Measurements from ENCODE around the gene MYBBP1A. TPM values are rescaled to one million over a fixed set of nuclear protein-coding genes. Genes with fewer than 3 reads are reported as not detected.

Gene MYBBP1A
- total RNA-seq, 1 experiment from 2014 or later = 177 TPM

- DNase-seq (ENCODE audit: low spot score) = no peak
- BruUV-seq (replicated peaks) = no TSS peak
- no peaks in the 10 kb centered on the region for H3K9me3 ChIP-seq (ENCODE audit: low read depth, low read length, poor library complexity, severe bottlenecking)
- no peak for TF ChIP-seq EZH2 (IDR thresholded peaks at IDR 0.05; ENCODE audit: borderline replicate concordance, low read depth, low read length, poor library complexity, severe bottlenecking)
- TF ChIP-seq CTCF (conservative IDR thresholded peaks at IDR 0.05; ENCODE audit: low read depth, low read length) = no peak
- H3K4me3 ChIP-seq (ENCODE audit: low read depth, low read length, poor library complexity, severe bottlenecking) = no peak overlapping the region
- peaks cover 9% of the 10 kb centered on the region for H3K4me1 ChIP-seq (ENCODE audit: insufficient read depth, low read length, poor library complexity, severe bottlenecking)
- H3K27me3 ChIP-seq (replicated peaks; ENCODE audit: insufficient read depth, low read depth, low read length, poor library complexity) = no peaks in the 10 kb centered on the region
- intact Hi-C loops (cut with micrococcal nuclease; ENCODE audit: unreplicated experiment) = no loop called here
- ChIA-PET CTCF (no interaction called here), POLR2A (ENCODE audit: low non-redundant PET) (no interaction called here)
- H3K36me3 ChIP-seq (ENCODE audit: insufficient read depth, low read length, poor library complexity, severe bottlenecking) = peaks cover 3% of the 10 kb centered on the region
- H3K27ac ChIP-seq (ENCODE audit: low read depth, low read length, poor library complexity, severe bottlenecking) = no peak overlapping the region
Observed at GRCh38 chr17:4532860-4533522, 22.2 kb downstream of the MYBBP1A start.

- H3K36me3 ChIP-seq (ENCODE audit: insufficient read depth, low read length, poor library complexity, severe bottlenecking) = no peaks in the 10 kb centered on the region
- H3K9me3 ChIP-seq (ENCODE audit: low read depth, low read length, poor library complexity, severe bottlenecking) = no peaks in the 10 kb centered on the region
- CTCF ChIA-PET = no interaction called here
- POLR2A ChIA-PET (ENCODE audit: low non-redundant PET) = no interaction called here
- H3K27me3 ChIP-seq (replicated peaks; ENCODE audit: insufficient read depth, low read depth, low read length, poor library complexity) = no peaks in the 10 kb centered on the region
- peaks cover 9% of the 10 kb centered on the region for H3K4me1 ChIP-seq (ENCODE audit: insufficient read depth, low read length, poor library complexity, severe bottlenecking)
- intact Hi-C loops (cut with micrococcal nuclease; ENCODE audit: unreplicated experiment) = no loop called here
- BruUV-seq (replicated peaks) = no TSS peak
- no peak for TF ChIP-seq EZH2 (IDR thresholded peaks at IDR 0.05; ENCODE audit: borderline replicate concordance, low read depth, low read length, poor library complexity, severe bottlenecking)
- TF ChIP-seq CTCF (conservative IDR thresholded peaks at IDR 0.05; ENCODE audit: low read depth, low read length) = no peak
- no peak overlapping the region for H3K4me3 ChIP-seq (ENCODE audit: low read depth, low read length, poor library complexity, severe bottlenecking)
- no peak for DNase-seq (ENCODE audit: low spot score)
- H3K27ac ChIP-seq (ENCODE audit: low read depth, low read length, poor library complexity, severe bottlenecking) = no peak overlapping the region
Observed at GRCh38 chr17:4531988-4532736, 23.0 kb downstream of the MYBBP1A start.

GRCh38 chr17:4530799-4531730 lies 24.1 kb downstream of the MYBBP1A start:
- H3K4me3 ChIP-seq (ENCODE audit: low read depth, low read length, poor library complexity, severe bottlenecking) = no peak overlapping the region
- intact Hi-C loops (cut with micrococcal nuclease; ENCODE audit: unreplicated experiment) = no loop called here
- ChIA-PET CTCF (interaction anchor here (0.6 kb wide), 1 partner anchor 32 kb away, joined by 6 read pairs; the partner anchor contains the start of gene SPNS2), POLR2A (ENCODE audit: low non-redundant PET) (interaction anchor here (0.6 kb wide), 2 partner anchors 17 to 136 kb away, joined by 6 to 13 read pairs; no protein-coding TSS in a partner anchor)
- H3K4me1 ChIP-seq (ENCODE audit: insufficient read depth, low read length, poor library complexity, severe bottlenecking) = peaks cover 4% of the 10 kb centered on the region
- H3K27me3 ChIP-seq (replicated peaks; ENCODE audit: insufficient read depth, low read depth, low read length, poor library complexity) = no peaks in the 10 kb centered on the region
- no peaks in the 10 kb centered on the region for H3K9me3 ChIP-seq (ENCODE audit: low read depth, low read length, poor library complexity, severe bottlenecking)
- H3K27ac ChIP-seq (ENCODE audit: low read depth, low read length, poor library complexity, severe bottlenecking) = no peak overlapping the region
- no peak for DNase-seq (ENCODE audit: low spot score)
- BruUV-seq (replicated peaks) = no TSS peak
- H3K36me3 ChIP-seq (ENCODE audit: insufficient read depth, low read length, poor library complexity, severe bottlenecking) = no peaks in the 10 kb centered on the region
- TF ChIP-seq EZH2 (IDR thresholded peaks at IDR 0.05; ENCODE audit: borderline replicate concordance, low read depth, low read length, poor library complexity, severe bottlenecking) (no peak), CTCF (conservative IDR thresholded peaks at IDR 0.05; ENCODE audit: low read depth, low read length) (no peak)

All from A673 (cell line).